Astrocyte (in vitro differentiated cells and primary cell): ENCODE results near the gene NCAPD3. TPM values are rescaled to one million over a fixed set of nuclear protein-coding genes. Genes with fewer than 3 reads are reported as not detected.

Experiments
- DNase-seq: peaks from one replicate; pipeline ENCODE4 v3.0.0-alpha.2; 2010; ENCODE audit warnings: low read depth
- FAIRE-seq: peaks from 2 replicates; lab custom pipeline; 2011; peaks lifted over from hg19 to GRCh38; lab: Jason Lieb, UNC
- H2AFZ ChIP-seq: 2 replicates; pipeline ENCODE4 v1.6.0; 2012; ENCODE audit warnings: low read depth, low read length, inconsistent platforms
- H3K27ac ChIP-seq: 2 replicates; pipeline ENCODE4 v1.5.1; 2011; ENCODE audit warnings: low read depth, low read length, inconsistent platforms
- H3K27me3 ChIP-seq: 2 replicates; pipeline ENCODE4 v1.6.0; 2011; ENCODE audit warnings: low read length, inconsistent platforms; ENCODE audit not compliant: insufficient read depth
- H3K36me3 ChIP-seq: 2 replicates; pipeline ENCODE4 v1.5.1; 2011; ENCODE audit warnings: low read length, inconsistent platforms; ENCODE audit not compliant: insufficient read depth
- H3K4me1 ChIP-seq: 2 replicates; pipeline ENCODE4 v1.5.1; 2011; ENCODE audit warnings: low read length, inconsistent platforms; ENCODE audit not compliant: insufficient read depth
- H3K4me2 ChIP-seq: 2 replicates; pipeline ENCODE4 v1.6.0; 2012; ENCODE audit warnings: low read length, inconsistent platforms
- H3K4me3 ChIP-seq: 2 replicates; pipeline ENCODE4 v1.5.1; 2011; ENCODE audit warnings: low read depth, mild to moderate bottlenecking, low read length, inconsistent platforms; ENCODE audit not compliant: insufficient read depth
- H3K79me2 ChIP-seq: 2 replicates; pipeline ENCODE4 v1.6.0; 2012; ENCODE audit warnings: mild to moderate bottlenecking, low read length, inconsistent platforms; ENCODE audit not compliant: insufficient read depth
- H3K9ac ChIP-seq: 2 replicates; pipeline ENCODE4 v1.6.0; 2012; ENCODE audit warnings: mild to moderate bottlenecking, low read length, inconsistent platforms
- H3K9me3 ChIP-seq: 2 replicates; pipeline ENCODE4 v1.5.1; 2012; ENCODE audit warnings: low read depth, mild to moderate bottlenecking, low read length, inconsistent platforms; ENCODE audit not compliant: insufficient read depth
- H4K20me1 ChIP-seq: 2 replicates; pipeline ENCODE4 v1.6.0; 2012; ENCODE audit warnings: low read length, inconsistent platforms; ENCODE audit not compliant: insufficient read depth
- H3K27ac Mint-ChIP-seq: one replicate; pipeline ENCODE4 v1.8.0; 2021; ENCODE audit warnings: mild to moderate bottlenecking, mixed read lengths; ENCODE audit not compliant: unreplicated experiment
- H3K27me3 Mint-ChIP-seq: one replicate; pipeline ENCODE4 v1.8.0; 2021; ENCODE audit warnings: low read depth, mixed read lengths; ENCODE audit not compliant: unreplicated experiment
- H3K36me3 Mint-ChIP-seq: one replicate; pipeline ENCODE4 v1.8.0; 2021; ENCODE audit warnings: low read depth, mixed read lengths; ENCODE audit not compliant: unreplicated experiment
- H3K4me1 Mint-ChIP-seq: one replicate; pipeline ENCODE4 v1.8.0; 2021; ENCODE audit warnings: low read depth, mixed read lengths; ENCODE audit not compliant: unreplicated experiment
- H3K4me3 Mint-ChIP-seq: one replicate; pipeline ENCODE4 v1.8.0; 2021; ENCODE audit warnings: mild to moderate bottlenecking, moderate library complexity, mixed read lengths; ENCODE audit not compliant: unreplicated experiment
- H3K9me3 Mint-ChIP-seq: one replicate; pipeline ENCODE4 v1.8.0; 2021; ENCODE audit warnings: mild to moderate bottlenecking, mixed read lengths; ENCODE audit not compliant: unreplicated experiment
- CTCF ChIP-seq: IDR thresholded peaks from 2 replicates; pipeline ENCODE4 v1.5.1; 2011; ENCODE audit warnings: low read depth, mild to moderate bottlenecking, inconsistent platforms, low read length, moderate library complexity; ENCODE audit not compliant: insufficient read depth
- EZH2 ChIP-seq: IDR thresholded peaks from 2 replicates; pipeline ENCODE4 v1.6.1; 2012; ENCODE audit warnings: mild to moderate bottlenecking, low read length, inconsistent platforms; ENCODE audit not compliant: insufficient read depth
- total RNA-seq: library from RNA; stranded (reverse); gene quantifications from 2 replicates; pipeline ENCODE4 v1.2.1, GENCODE V29; 2021

Gene NCAPD3
- total RNA-seq, 1 donor from 2014 or later, result 18.5 TPM

DNA sequence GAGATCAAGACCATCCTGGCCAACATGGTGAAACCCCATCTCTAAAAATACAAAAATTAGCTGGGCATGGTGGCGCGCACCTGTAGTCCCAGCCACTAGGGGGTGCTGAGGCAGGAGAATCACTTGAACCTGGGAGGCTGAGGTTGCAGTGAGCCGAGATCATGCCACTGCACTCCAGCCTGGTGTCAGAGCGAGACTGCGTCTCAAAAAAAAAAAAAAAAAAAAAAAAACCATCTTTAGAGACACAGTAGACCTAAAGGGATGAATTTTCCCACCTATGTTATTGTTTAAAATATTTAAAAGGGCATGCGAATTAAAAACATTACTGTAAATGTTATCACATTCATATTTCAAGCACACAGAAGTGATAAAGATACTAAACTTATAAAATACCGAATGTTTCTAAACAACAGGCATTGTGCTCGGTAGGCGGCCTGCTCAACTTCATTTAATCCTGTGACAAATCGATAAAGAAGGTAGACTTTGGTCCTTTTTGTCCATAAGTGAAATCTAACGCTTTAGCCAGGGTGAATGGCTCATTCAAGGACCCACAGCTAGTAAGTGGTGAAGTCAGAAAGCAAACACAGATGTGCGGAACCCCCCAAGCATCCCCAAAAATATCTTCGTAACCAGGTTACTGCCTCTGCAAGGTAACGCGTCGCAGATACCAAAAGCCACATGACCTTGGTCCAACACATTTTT, 16.1 kb downstream of the NCAPD3 start:
- DNase-seq, result no peak
- Histone ChIP-seq H3K4me2 (no peak overlapping the region), H3K27ac (no peak overlapping the region), H3K9ac (no peak overlapping the region), H3K4me3 (no peak overlapping the region), H2AFZ (no peak overlapping the region), H3K27me3 (no peaks in the 10 kb centered on the region), H4K20me1 (no peaks in the 10 kb centered on the region), H3K9me3 (no peaks in the 10 kb centered on the region), H3K4me1 (no peaks in the 10 kb centered on the region), H3K79me2 (peaks cover 12% of the 10 kb centered on the region), H3K36me3 (peaks cover 26% of the 10 kb centered on the region)
- Mint-ChIP-seq H3K9me3 (no peaks in the 10 kb centered on the region), H3K27ac (no peak overlapping the region), H3K4me3 (no peak overlapping the region), H3K4me1 (no peaks in the 10 kb centered on the region), H3K36me3 (peaks cover 8% of the 10 kb centered on the region), H3K27me3 (no peaks in the 10 kb centered on the region)
- TF ChIP-seq CTCF, result peak; percentile 39
- no peak for TF ChIP-seq EZH2
- no peak for FAIRE-seq

- H3K27ac ChIP-seq, result no peak overlapping the region
- H3K4me3 Mint-ChIP-seq, result no peak overlapping the region
- H3K9me3 ChIP-seq, result no peaks in the 10 kb centered on the region
- no peaks in the 10 kb centered on the region for H3K4me1 Mint-ChIP-seq
- H3K36me3 ChIP-seq, result peaks cover 36% of the 10 kb centered on the region
- H4K20me1 ChIP-seq, result no peaks in the 10 kb centered on the region
- FAIRE-seq, result no peak
- H3K27me3 Mint-ChIP-seq, result no peaks in the 10 kb centered on the region
- no peaks in the 10 kb centered on the region for H3K9me3 Mint-ChIP-seq
- H3K36me3 Mint-ChIP-seq, result peaks cover 11% of the 10 kb centered on the region
- H3K4me2 ChIP-seq, result no peak overlapping the region
- no peak for TF ChIP-seq CTCF
- TF ChIP-seq EZH2, result no peak
- DNase-seq, result no peak
- no peaks in the 10 kb centered on the region for H3K4me1 ChIP-seq
- H3K27ac Mint-ChIP-seq, result no peak overlapping the region
- no peak overlapping the region for H3K4me3 ChIP-seq
- H3K79me2 ChIP-seq, result peaks cover 4% of the 10 kb centered on the region
- no peaks in the 10 kb centered on the region for H3K27me3 ChIP-seq
- no peak overlapping the region for H2AFZ ChIP-seq
- H3K9ac ChIP-seq, result no peak overlapping the region
These were observed 17.6 kb downstream of the NCAPD3 start for GRCh38 chr11:134206185-134206584.

DNA sequence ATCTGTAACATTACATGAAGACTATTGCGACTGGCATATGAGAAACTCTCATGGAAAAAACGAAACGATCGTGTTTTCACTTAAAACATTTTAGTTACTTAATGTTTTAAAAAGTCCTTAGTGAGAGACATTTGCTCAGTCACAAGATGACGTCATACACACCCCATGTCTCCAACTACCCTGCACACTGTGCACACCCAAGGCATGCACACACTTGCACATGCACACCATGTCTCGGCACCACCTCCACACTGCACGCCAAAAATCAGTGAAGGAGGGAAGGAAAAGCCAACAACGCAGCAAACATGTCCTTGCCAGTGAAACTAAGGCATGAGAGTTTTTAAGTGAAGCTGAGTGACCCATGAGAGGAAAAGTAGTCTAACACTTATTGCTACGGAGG, 18.0 kb downstream of the NCAPD3 start:
- no peaks in the 10 kb centered on the region for H3K27me3 Mint-ChIP-seq
- H3K4me3 Mint-ChIP-seq, result no peak overlapping the region

More for the DNA sequence above, 18.0 kb downstream of the NCAPD3 start:
- Mint-ChIP-seq H3K36me3 (peaks cover 9% of the 10 kb centered on the region), H3K27ac (no peak overlapping the region), H3K9me3 (no peaks in the 10 kb centered on the region), H3K4me1 (no peaks in the 10 kb centered on the region)
- H2AFZ ChIP-seq, result no peak overlapping the region
- DNase-seq, result no peak
- H3K4me3 ChIP-seq, result no peak overlapping the region
- TF ChIP-seq CTCF (no peak), EZH2 (no peak)
- no peaks in the 10 kb centered on the region for H3K79me2 ChIP-seq
- no peaks in the 10 kb centered on the region for H3K4me1 ChIP-seq
- H4K20me1 ChIP-seq, result no peaks in the 10 kb centered on the region
- H3K9ac ChIP-seq, result no peak overlapping the region
- H3K27ac ChIP-seq, result no peak overlapping the region
- H3K27me3 ChIP-seq, result no peaks in the 10 kb centered on the region
- FAIRE-seq, result no peak
- H3K9me3 ChIP-seq, result no peaks in the 10 kb centered on the region
- no peak overlapping the region for H3K4me2 ChIP-seq
- H3K36me3 ChIP-seq, result peaks cover 36% of the 10 kb centered on the region
